ENCODE data around the gene SRRM3.

SRRM3 gene

GRCh38 chr7:76220185-76221057 lies 18.7 kb downstream of the SRRM3 start:
- Histone ChIP-seq H3K4me2 (ENCODE audit: low read length, poor library complexity, severe bottlenecking) (peak overlapping the region; percentile 18), H3K27ac (ENCODE audit: low read length, poor library complexity, severe bottlenecking) (peak overlapping the region; percentile 40), H3K27me3 (ENCODE audit: control insufficient read depth in 1 of 2, insufficient read depth in 1 of 2, low read length in 2 of 2) (peaks cover 45 to 61% of the 10 kb centered on the region in 2 experiments), H2BK120ac (ENCODE audit: low read depth, low read length) (no peak overlapping the region), H2BK15ac (ENCODE audit: low read depth, poor library complexity, severe bottlenecking) (peak overlapping the region; percentile 32), H4K91ac (ENCODE audit: low read length) (no peak overlapping the region), H2BK5ac (ENCODE audit: low read depth, low read length, poor library complexity, severe bottlenecking) (no peak overlapping the region), H3K4me1 (ENCODE audit: control insufficient read depth, insufficient read depth, low read depth, low read length) (peaks cover 10% of the 10 kb centered on the region), H4K8ac (ENCODE audit: low read length) (peak overlapping the region; percentile 39), H3K18ac (ENCODE audit: low read depth in 1 of 2, low read length in 2 of 2) (no peak overlapping the region), H3K4me3 (ENCODE audit: insufficient read depth in 1 of 2, low read depth in 1 of 2, low read length in 2 of 2) (no peak overlapping the region), H3K79me1 (replicated peaks; ENCODE audit: low read length, poor library complexity, severe bottlenecking) (no peaks in the 10 kb centered on the region), H3K4ac (ENCODE audit: low read depth in 1 of 2, low read length in 2 of 2) (no peak overlapping the region), H3K9ac (ENCODE audit: low read length) (no peak overlapping the region), H3K36me3 (ENCODE audit: control insufficient read depth in 1 of 2, insufficient read depth in 2 of 2, low read depth in 1 of 2, low read length in 2 of 2) (no peaks in the 10 kb centered on the region), H3K9me3 (ENCODE audit: control insufficient read depth, low read length) (no peaks in the 10 kb centered on the region), H2AK5ac (ENCODE audit: low read length, severe bottlenecking) (no peak overlapping the region), H3K23ac (ENCODE audit: low read length in 2 of 2) (no peak overlapping the region), H2BK12ac (ENCODE audit: low read length in 2 of 2) (no peak overlapping the region), H2AFZ (ENCODE audit: low read depth, low read length) (no peak overlapping the region), H3K14ac (ENCODE audit: low read length in 2 of 2) (no peak overlapping the region)
- 47% methylated on average over 16 of the region's 16 CpGs for WGBS
- DNase-seq: peak; percentile 58

- WGBS: 86% methylated on average over 2 of the region's 2 CpGs
Observed at GRCh38 chr7:76222333-76222732, 20.6 kb downstream of the SRRM3 start.

GRCh38 chr7:76222839-76223238 lies 21.1 kb downstream of the SRRM3 start:
- Histone ChIP-seq H2AK5ac (ENCODE audit: low read length, severe bottlenecking) (no peak overlapping the region), H3K36me3 (ENCODE audit: control insufficient read depth in 1 of 2, insufficient read depth in 2 of 2, low read depth in 1 of 2, low read length in 2 of 2) (no peaks in the 10 kb centered on the region), H3K27me3 (ENCODE audit: control insufficient read depth in 1 of 2, insufficient read depth in 1 of 2, low read length in 2 of 2) (peaks cover 44 to 56% of the 10 kb centered on the region in 2 experiments), H3K4me2 (ENCODE audit: low read length, poor library complexity, severe bottlenecking) (no peak overlapping the region), H3K79me1 (replicated peaks; ENCODE audit: low read length, poor library complexity, severe bottlenecking) (no peaks in the 10 kb centered on the region), H3K14ac (ENCODE audit: low read length in 2 of 2) (no peak overlapping the region), H4K91ac (ENCODE audit: low read length) (no peak overlapping the region), H3K4me1 (ENCODE audit: control insufficient read depth, insufficient read depth, low read depth, low read length) (peaks cover 10% of the 10 kb centered on the region), H3K9me3 (ENCODE audit: control insufficient read depth, low read length) (peaks cover 3% of the 10 kb centered on the region), H2BK5ac (ENCODE audit: low read depth, low read length, poor library complexity, severe bottlenecking) (no peak overlapping the region), H3K4me3 (ENCODE audit: insufficient read depth in 1 of 2, low read depth in 1 of 2, low read length in 2 of 2) (no peak overlapping the region), H3K27ac (ENCODE audit: low read length, poor library complexity, severe bottlenecking) (no peak overlapping the region), H2BK12ac (ENCODE audit: low read length in 2 of 2) (no peak overlapping the region), H2BK15ac (ENCODE audit: low read depth, poor library complexity, severe bottlenecking) (no peak overlapping the region), H4K8ac (ENCODE audit: low read length) (no peak overlapping the region), H3K23ac (ENCODE audit: low read length in 2 of 2) (no peak overlapping the region), H3K18ac (ENCODE audit: low read depth in 1 of 2, low read length in 2 of 2) (no peak overlapping the region), H3K9ac (ENCODE audit: low read length) (no peak overlapping the region), H2AFZ (ENCODE audit: low read depth, low read length) (no peak overlapping the region), H2BK120ac (ENCODE audit: low read depth, low read length) (no peak overlapping the region), H3K4ac (ENCODE audit: low read depth in 1 of 2, low read length in 2 of 2) (no peak overlapping the region)
- WGBS: 69% methylated on average over 5 of the region's 5 CpGs
- no peak for DNase-seq

More at GRCh38 chr7:76222333-76222732, 20.6 kb downstream of the SRRM3 start:
- peaks cover 45 to 57% of the 10 kb centered on the region in 2 experiments for H3K27me3 ChIP-seq (ENCODE audit: control insufficient read depth in 1 of 2, insufficient read depth in 1 of 2, low read length in 2 of 2)
- no peak overlapping the region for H3K4ac ChIP-seq (ENCODE audit: low read depth in 1 of 2, low read length in 2 of 2)
- H3K18ac ChIP-seq (ENCODE audit: low read depth in 1 of 2, low read length in 2 of 2): no peak overlapping the region
- H2BK12ac ChIP-seq (ENCODE audit: low read length in 2 of 2): no peak overlapping the region
- H3K4me1 ChIP-seq (ENCODE audit: control insufficient read depth, insufficient read depth, low read depth, low read length): peaks cover 10% of the 10 kb centered on the region
- H3K4me2 ChIP-seq (ENCODE audit: low read length, poor library complexity, severe bottlenecking): no peak overlapping the region
- H3K79me1 ChIP-seq (replicated peaks; ENCODE audit: low read length, poor library complexity, severe bottlenecking): no peaks in the 10 kb centered on the region
- H3K4me3 ChIP-seq (ENCODE audit: insufficient read depth in 1 of 2, low read depth in 1 of 2, low read length in 2 of 2): no peak overlapping the region
- H3K9me3 ChIP-seq (ENCODE audit: control insufficient read depth, low read length): peaks cover 2% of the 10 kb centered on the region
- no peak for DNase-seq
- H3K36me3 ChIP-seq (ENCODE audit: control insufficient read depth in 1 of 2, insufficient read depth in 2 of 2, low read depth in 1 of 2, low read length in 2 of 2): no peaks in the 10 kb centered on the region
- no peak overlapping the region for H3K27ac ChIP-seq (ENCODE audit: low read length, poor library complexity, severe bottlenecking)
- no peak overlapping the region for H4K8ac ChIP-seq (ENCODE audit: low read length)
- H2BK15ac ChIP-seq (ENCODE audit: low read depth, poor library complexity, severe bottlenecking): no peak overlapping the region
- no peak overlapping the region for H3K23ac ChIP-seq (ENCODE audit: low read length in 2 of 2)
- H2BK5ac ChIP-seq (ENCODE audit: low read depth, low read length, poor library complexity, severe bottlenecking): no peak overlapping the region
- no peak overlapping the region for H3K14ac ChIP-seq (ENCODE audit: low read length in 2 of 2)
- H2AFZ ChIP-seq (ENCODE audit: low read depth, low read length): no peak overlapping the region
- H3K9ac ChIP-seq (ENCODE audit: low read length): no peak overlapping the region
- H4K91ac ChIP-seq (ENCODE audit: low read length): no peak overlapping the region
- H2AK5ac ChIP-seq (ENCODE audit: low read length, severe bottlenecking): no peak overlapping the region
- H2BK120ac ChIP-seq (ENCODE audit: low read depth, low read length): no peak overlapping the region

- Histone ChIP-seq H3K9me3 (ENCODE audit: control insufficient read depth, low read length) (peaks cover 3% of the 10 kb centered on the region), H4K91ac (ENCODE audit: low read length) (no peak overlapping the region), H3K4ac (ENCODE audit: low read depth in 1 of 2, low read length in 2 of 2) (no peak overlapping the region), H2AK5ac (ENCODE audit: low read length, severe bottlenecking) (no peak overlapping the region), H2AFZ (ENCODE audit: low read depth, low read length) (no peak overlapping the region), H2BK15ac (ENCODE audit: low read depth, poor library complexity, severe bottlenecking) (no peak overlapping the region), H3K27me3 (ENCODE audit: control insufficient read depth in 1 of 2, insufficient read depth in 1 of 2, low read length in 2 of 2) (peaks cover 38 to 50% of the 10 kb centered on the region in 2 experiments), H4K8ac (ENCODE audit: low read length) (no peak overlapping the region), H3K4me1 (ENCODE audit: control insufficient read depth, insufficient read depth, low read depth, low read length) (peaks cover 10% of the 10 kb centered on the region), H2BK12ac (ENCODE audit: low read length in 2 of 2) (no peak overlapping the region), H3K27ac (ENCODE audit: low read length, poor library complexity, severe bottlenecking) (no peak overlapping the region), H2BK120ac (ENCODE audit: low read depth, low read length) (no peak overlapping the region), H3K4me3 (ENCODE audit: insufficient read depth in 1 of 2, low read depth in 1 of 2, low read length in 2 of 2) (no peak overlapping the region), H3K36me3 (ENCODE audit: control insufficient read depth in 1 of 2, insufficient read depth in 2 of 2, low read depth in 1 of 2, low read length in 2 of 2) (no peaks in the 10 kb centered on the region), H3K18ac (ENCODE audit: low read depth in 1 of 2, low read length in 2 of 2) (no peak overlapping the region), H3K4me2 (ENCODE audit: low read length, poor library complexity, severe bottlenecking) (no peak overlapping the region), H3K9ac (ENCODE audit: low read length) (no peak overlapping the region), H3K79me1 (replicated peaks; ENCODE audit: low read length, poor library complexity, severe bottlenecking) (no peaks in the 10 kb centered on the region), H3K14ac (ENCODE audit: low read length in 2 of 2) (no peak overlapping the region), H3K23ac (ENCODE audit: low read length in 2 of 2) (no peak overlapping the region), H2BK5ac (ENCODE audit: low read depth, low read length, poor library complexity, severe bottlenecking) (no peak overlapping the region)
- WGBS: 30% methylated on average over 3 of the region's 3 CpGs
- no peak for DNase-seq
Observed at GRCh38 chr7:76223286-76223972, 21.7 kb downstream of the SRRM3 start.

Measured in mesenchymal stem cell (in vitro differentiated cells and primary cell).